MCF 10A (cell line): ENCODE data around the gene TOLLIP. TPM values are rescaled to one million over a fixed set of nuclear protein-coding genes. Genes with fewer than 3 reads are reported as not detected.

Experiments used
- BruUV-seq: library from RNA; stranded (reverse); fragments of 400-500 nt; replicated peaks from 2 replicates; lab custom pipeline; 2021; lab: Mats Ljungman, UMichigan
- CTCF ChIA-PET: fragments of 300-600 bp; sonication (Branson Sonifier 250); formaldehyde crosslinking; extraction: SDS; loops from one replicate; lab custom pipeline; 2021; ENCODE audit warnings: antibody characterized with exemption, inconsistent platforms; lab: Yijun Ruan, JAX
- POLR2A ChIA-PET: fragments of 300-600, 350-650 bp; sonication (Branson Sonifier 250); formaldehyde crosslinking; extraction: SDS; loops from one replicate; lab custom pipeline; 2020; ENCODE audit warnings: antibody characterized with exemption, inconsistent platforms; lab: Yijun Ruan, JAX
- DNase-seq: peaks from one replicate; pipeline ENCODE4 v3.0.0-alpha.2; 2018; ENCODE audit not compliant: unreplicated experiment
- H3K27ac Mint-ChIP-seq: one replicate; pipeline ENCODE4 v1.8.0; 2022; ENCODE audit warnings: mild to moderate bottlenecking, low read depth, mixed read lengths; ENCODE audit not compliant: unreplicated experiment
- H3K27me3 Mint-ChIP-seq: one replicate; pipeline ENCODE4 v1.8.0; 2022; ENCODE audit warnings: mixed read lengths; ENCODE audit not compliant: insufficient read depth, unreplicated experiment
- H3K36me3 Mint-ChIP-seq: one replicate; pipeline ENCODE4 v1.8.0; 2022; ENCODE audit warnings: mild to moderate bottlenecking, moderate library complexity, mixed read lengths; ENCODE audit not compliant: insufficient read depth, unreplicated experiment
- H3K4me1 Mint-ChIP-seq: one replicate; pipeline ENCODE4 v1.8.0; 2022; ENCODE audit warnings: mixed read lengths; ENCODE audit not compliant: insufficient read depth, unreplicated experiment
- H3K4me3 Mint-ChIP-seq: one replicate; pipeline ENCODE4 v1.8.0; 2022; ENCODE audit warnings: mild to moderate bottlenecking, moderate library complexity, mixed read lengths; ENCODE audit not compliant: unreplicated experiment
- H3K9me3 Mint-ChIP-seq: one replicate; pipeline ENCODE4 v1.8.0; 2022; ENCODE audit warnings: mixed read lengths; ENCODE audit not compliant: unreplicated experiment
- intact Hi-C: fragments of 100-400 bp; cut with micrococcal nuclease; formaldehyde crosslinking; loops from 2 replicates; pipeline ENCODE4 v1.14.1; 2022
- total RNA-seq: library from RNA; stranded (reverse); gene quantifications from 2 replicates; pipeline ENCODE4 v1.2.3, GENCODE V29; 2022
- TF ChIP-seq, protein P1 (sequence below): fragments of 200-600 bp; IDR thresholded peaks from one replicate; pipeline ENCODE4 v1.8.0; 2022; ENCODE audit warnings: antibody characterized with exemption, mild to moderate bottlenecking; ENCODE audit not compliant: unreplicated experiment

TOLLIP gene
- total RNA-seq, 1 experiment from 2014 or later = 58.8 TPM

GRCh38 chr11:1351278-1351937 lies 42.0 kb upstream of the TOLLIP start:
- intact Hi-C loops = no loop called here
- TF ChIP-seq, protein P1, sequence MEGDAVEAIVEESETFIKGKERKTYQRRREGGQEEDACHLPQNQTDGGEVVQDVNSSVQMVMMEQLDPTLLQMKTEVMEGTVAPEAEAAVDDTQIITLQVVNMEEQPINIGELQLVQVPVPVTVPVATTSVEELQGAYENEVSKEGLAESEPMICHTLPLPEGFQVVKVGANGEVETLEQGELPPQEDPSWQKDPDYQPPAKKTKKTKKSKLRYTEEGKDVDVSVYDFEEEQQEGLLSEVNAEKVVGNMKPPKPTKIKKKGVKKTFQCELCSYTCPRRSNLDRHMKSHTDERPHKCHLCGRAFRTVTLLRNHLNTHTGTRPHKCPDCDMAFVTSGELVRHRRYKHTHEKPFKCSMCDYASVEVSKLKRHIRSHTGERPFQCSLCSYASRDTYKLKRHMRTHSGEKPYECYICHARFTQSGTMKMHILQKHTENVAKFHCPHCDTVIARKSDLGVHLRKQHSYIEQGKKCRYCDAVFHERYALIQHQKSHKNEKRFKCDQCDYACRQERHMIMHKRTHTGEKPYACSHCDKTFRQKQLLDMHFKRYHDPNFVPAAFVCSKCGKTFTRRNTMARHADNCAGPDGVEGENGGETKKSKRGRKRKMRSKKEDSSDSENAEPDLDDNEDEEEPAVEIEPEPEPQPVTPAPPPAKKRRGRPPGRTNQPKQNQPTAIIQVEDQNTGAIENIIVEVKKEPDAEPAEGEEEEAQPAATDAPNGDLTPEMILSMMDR = no peak
- CTCF ChIA-PET = interaction anchor here (0.6 kb wide), 1 partner anchor 530 kb away, joined by 3 read pairs; no protein-coding TSS in a partner anchor
- Mint-ChIP-seq H3K36me3 (no peaks in the 10 kb centered on the region), H3K9me3 (no peaks in the 10 kb centered on the region), H3K27ac (no peak overlapping the region), H3K4me3 (no peak overlapping the region), H3K4me1 (no peaks in the 10 kb centered on the region), H3K27me3 (peaks cover 47% of the 10 kb centered on the region)
- POLR2A ChIA-PET = no interaction called here
- no peak for DNase-seq
- BruUV-seq = no TSS peak

- BruUV-seq = no TSS peak
- intact Hi-C loops = no loop called here
- no peak for DNase-seq
- ChIA-PET CTCF (no interaction called here), POLR2A (interaction anchor here (0.6 kb wide), 1 partner anchor 100 kb away, joined by 3 read pairs; no protein-coding TSS in a partner anchor)
- Mint-ChIP-seq H3K27me3 (peaks cover 39% of the 10 kb centered on the region), H3K4me1 (no peaks in the 10 kb centered on the region), H3K36me3 (no peaks in the 10 kb centered on the region), H3K4me3 (no peak overlapping the region), H3K27ac (no peak overlapping the region), H3K9me3 (no peaks in the 10 kb centered on the region)
- TF ChIP-seq, protein P1 = no peak
These were observed 40.8 kb upstream of the TOLLIP start for GRCh38 chr11:1350086-1350725.

GRCh38 chr11:1349327-1350041 lies 40.1 kb upstream of the TOLLIP start:
- POLR2A ChIA-PET = no interaction called here
- intact Hi-C loops = no loop called here
- Mint-ChIP-seq H3K36me3 (no peaks in the 10 kb centered on the region), H3K27ac (no peak overlapping the region), H3K9me3 (no peaks in the 10 kb centered on the region), H3K27me3 (peaks cover 32% of the 10 kb centered on the region), H3K4me1 (no peaks in the 10 kb centered on the region), H3K4me3 (no peak overlapping the region)
- BruUV-seq = no TSS peak
- CTCF ChIA-PET = no interaction called here
- no peak for DNase-seq
- TF ChIP-seq, protein P1 = no peak

DNA sequence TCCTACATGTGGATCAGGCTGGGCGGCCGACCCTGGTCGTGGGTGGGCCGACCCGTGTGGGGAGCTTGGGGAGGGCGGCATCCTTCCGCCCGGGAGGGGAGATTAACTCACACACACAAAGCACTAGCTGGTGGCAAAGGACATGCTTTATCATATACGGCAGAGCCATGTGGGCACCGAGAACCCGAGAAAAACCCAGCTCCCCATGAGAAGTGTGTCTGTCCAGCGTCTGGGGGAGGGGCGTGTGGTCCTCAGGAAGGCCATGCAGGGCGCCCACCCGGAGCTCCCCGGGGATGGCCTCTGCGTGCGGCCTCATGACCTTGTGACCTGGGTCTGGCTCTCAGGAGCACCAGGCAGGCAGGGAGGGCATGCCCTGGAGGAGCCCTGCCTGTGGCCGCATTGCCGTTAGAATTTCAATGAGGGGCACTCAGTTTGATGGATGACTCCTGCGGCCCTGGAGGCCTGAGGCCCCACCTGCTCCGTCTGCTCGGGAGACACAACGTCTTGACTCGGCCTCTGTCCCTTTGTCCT lies 39.4 kb upstream of the TOLLIP start:
- H3K27ac Mint-ChIP-seq = no peak overlapping the region
- DNase-seq = no peak
- H3K4me1 Mint-ChIP-seq = no peaks in the 10 kb centered on the region
- TF ChIP-seq, protein P1 = no peak
- H3K4me3 Mint-ChIP-seq = no peak overlapping the region
- CTCF ChIA-PET = no interaction called here
- intact Hi-C loops = no loop called here
- BruUV-seq = no TSS peak
- no peaks in the 10 kb centered on the region for H3K36me3 Mint-ChIP-seq
- no peaks in the 10 kb centered on the region for H3K9me3 Mint-ChIP-seq
- H3K27me3 Mint-ChIP-seq = peaks cover 32% of the 10 kb centered on the region
- POLR2A ChIA-PET = no interaction called here
